ENCODE data around the gene CPOX. TPM values are rescaled to one million over a fixed set of nuclear protein-coding genes. Genes with fewer than 3 reads are reported as not detected.

The CPOX gene
- total and polyA plus RNA-seq, 2 experiments from 2014 or later: 13.3 to 38.3 TPM

DNA sequence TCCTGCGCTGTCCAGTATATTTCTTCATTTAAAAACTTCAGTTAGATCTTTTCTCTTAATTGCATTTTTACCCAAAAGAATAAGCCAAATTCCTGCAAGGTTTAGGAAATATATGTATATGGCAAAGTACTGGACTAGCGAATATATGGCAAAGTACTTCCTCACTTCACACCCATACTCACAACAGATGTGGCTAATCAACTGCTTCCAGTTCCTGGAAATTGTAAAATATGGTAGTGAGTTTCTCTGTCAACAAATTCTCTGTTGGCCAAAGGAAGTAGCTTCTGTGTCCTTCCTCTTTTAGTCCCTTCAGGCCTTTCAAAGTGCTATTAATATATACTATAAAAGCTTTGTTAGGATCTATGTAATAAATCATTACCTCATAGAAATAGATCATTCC, 39.7 kb downstream of the CPOX start:
- ATAC-seq: no peak
- H3K27ac Mint-ChIP-seq: no peak overlapping the region
- no peaks in the 10 kb centered on the region for H3K36me3 Mint-ChIP-seq (ENCODE audit: low read depth)

More for the DNA sequence above, 39.7 kb downstream of the CPOX start:
- Histone ChIP-seq H4K20me1 (replicated peaks; ENCODE audit: insufficient read depth) (no peaks in the 10 kb centered on the region), H3K36me3 (ENCODE audit: insufficient read depth) (no peaks in the 10 kb centered on the region), H3K79me2 (replicated peaks; ENCODE audit: insufficient read depth) (no peaks in the 10 kb centered on the region), H3F3A (replicated peaks; ENCODE audit: low read depth) (no peaks in the 10 kb centered on the region), H3K4me2 (no peak overlapping the region), H2AFZ (no peak overlapping the region), H3K9me2 (ENCODE audit: insufficient read depth) (no peaks in the 10 kb centered on the region), H3K27me3 (ENCODE audit: insufficient read depth) (no peaks in the 10 kb centered on the region), H3K27ac (ENCODE audit: low read depth) (no peak overlapping the region), H3K4me3 (no peak overlapping the region), H3K4me1 (ENCODE audit: insufficient read depth) (no peaks in the 10 kb centered on the region)
- H3K9me3 Mint-ChIP-seq: no peaks in the 10 kb centered on the region
- TF ChIP-seq, protein P1, sequence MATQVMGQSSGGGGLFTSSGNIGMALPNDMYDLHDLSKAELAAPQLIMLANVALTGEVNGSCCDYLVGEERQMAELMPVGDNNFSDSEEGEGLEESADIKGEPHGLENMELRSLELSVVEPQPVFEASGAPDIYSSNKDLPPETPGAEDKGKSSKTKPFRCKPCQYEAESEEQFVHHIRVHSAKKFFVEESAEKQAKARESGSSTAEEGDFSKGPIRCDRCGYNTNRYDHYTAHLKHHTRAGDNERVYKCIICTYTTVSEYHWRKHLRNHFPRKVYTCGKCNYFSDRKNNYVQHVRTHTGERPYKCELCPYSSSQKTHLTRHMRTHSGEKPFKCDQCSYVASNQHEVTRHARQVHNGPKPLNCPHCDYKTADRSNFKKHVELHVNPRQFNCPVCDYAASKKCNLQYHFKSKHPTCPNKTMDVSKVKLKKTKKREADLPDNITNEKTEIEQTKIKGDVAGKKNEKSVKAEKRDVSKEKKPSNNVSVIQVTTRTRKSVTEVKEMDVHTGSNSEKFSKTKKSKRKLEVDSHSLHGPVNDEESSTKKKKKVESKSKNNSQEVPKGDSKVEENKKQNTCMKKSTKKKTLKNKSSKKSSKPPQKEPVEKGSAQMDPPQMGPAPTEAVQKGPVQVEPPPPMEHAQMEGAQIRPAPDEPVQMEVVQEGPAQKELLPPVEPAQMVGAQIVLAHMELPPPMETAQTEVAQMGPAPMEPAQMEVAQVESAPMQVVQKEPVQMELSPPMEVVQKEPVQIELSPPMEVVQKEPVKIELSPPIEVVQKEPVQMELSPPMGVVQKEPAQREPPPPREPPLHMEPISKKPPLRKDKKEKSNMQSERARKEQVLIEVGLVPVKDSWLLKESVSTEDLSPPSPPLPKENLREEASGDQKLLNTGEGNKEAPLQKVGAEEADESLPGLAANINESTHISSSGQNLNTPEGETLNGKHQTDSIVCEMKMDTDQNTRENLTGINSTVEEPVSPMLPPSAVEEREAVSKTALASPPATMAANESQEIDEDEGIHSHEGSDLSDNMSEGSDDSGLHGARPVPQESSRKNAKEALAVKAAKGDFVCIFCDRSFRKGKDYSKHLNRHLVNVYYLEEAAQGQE (IDR thresholded peaks at IDR 0.05; ENCODE audit: unreplicated experiment): no peak
- TF ChIP-seq ZNF114 (CRISPR knock-in tag; IDR thresholded peaks at IDR 0.05): no peak
- TF ChIP-seq NANOG (IDR thresholded peaks at IDR 0.05; ENCODE audit: borderline replicate concordance): no peak
- TF ChIP-seq ZNF331 (CRISPR knock-in tag; IDR thresholded peaks at IDR 0.05; ENCODE audit: low read depth): no peak
- TF ChIP-seq, protein P2, sequence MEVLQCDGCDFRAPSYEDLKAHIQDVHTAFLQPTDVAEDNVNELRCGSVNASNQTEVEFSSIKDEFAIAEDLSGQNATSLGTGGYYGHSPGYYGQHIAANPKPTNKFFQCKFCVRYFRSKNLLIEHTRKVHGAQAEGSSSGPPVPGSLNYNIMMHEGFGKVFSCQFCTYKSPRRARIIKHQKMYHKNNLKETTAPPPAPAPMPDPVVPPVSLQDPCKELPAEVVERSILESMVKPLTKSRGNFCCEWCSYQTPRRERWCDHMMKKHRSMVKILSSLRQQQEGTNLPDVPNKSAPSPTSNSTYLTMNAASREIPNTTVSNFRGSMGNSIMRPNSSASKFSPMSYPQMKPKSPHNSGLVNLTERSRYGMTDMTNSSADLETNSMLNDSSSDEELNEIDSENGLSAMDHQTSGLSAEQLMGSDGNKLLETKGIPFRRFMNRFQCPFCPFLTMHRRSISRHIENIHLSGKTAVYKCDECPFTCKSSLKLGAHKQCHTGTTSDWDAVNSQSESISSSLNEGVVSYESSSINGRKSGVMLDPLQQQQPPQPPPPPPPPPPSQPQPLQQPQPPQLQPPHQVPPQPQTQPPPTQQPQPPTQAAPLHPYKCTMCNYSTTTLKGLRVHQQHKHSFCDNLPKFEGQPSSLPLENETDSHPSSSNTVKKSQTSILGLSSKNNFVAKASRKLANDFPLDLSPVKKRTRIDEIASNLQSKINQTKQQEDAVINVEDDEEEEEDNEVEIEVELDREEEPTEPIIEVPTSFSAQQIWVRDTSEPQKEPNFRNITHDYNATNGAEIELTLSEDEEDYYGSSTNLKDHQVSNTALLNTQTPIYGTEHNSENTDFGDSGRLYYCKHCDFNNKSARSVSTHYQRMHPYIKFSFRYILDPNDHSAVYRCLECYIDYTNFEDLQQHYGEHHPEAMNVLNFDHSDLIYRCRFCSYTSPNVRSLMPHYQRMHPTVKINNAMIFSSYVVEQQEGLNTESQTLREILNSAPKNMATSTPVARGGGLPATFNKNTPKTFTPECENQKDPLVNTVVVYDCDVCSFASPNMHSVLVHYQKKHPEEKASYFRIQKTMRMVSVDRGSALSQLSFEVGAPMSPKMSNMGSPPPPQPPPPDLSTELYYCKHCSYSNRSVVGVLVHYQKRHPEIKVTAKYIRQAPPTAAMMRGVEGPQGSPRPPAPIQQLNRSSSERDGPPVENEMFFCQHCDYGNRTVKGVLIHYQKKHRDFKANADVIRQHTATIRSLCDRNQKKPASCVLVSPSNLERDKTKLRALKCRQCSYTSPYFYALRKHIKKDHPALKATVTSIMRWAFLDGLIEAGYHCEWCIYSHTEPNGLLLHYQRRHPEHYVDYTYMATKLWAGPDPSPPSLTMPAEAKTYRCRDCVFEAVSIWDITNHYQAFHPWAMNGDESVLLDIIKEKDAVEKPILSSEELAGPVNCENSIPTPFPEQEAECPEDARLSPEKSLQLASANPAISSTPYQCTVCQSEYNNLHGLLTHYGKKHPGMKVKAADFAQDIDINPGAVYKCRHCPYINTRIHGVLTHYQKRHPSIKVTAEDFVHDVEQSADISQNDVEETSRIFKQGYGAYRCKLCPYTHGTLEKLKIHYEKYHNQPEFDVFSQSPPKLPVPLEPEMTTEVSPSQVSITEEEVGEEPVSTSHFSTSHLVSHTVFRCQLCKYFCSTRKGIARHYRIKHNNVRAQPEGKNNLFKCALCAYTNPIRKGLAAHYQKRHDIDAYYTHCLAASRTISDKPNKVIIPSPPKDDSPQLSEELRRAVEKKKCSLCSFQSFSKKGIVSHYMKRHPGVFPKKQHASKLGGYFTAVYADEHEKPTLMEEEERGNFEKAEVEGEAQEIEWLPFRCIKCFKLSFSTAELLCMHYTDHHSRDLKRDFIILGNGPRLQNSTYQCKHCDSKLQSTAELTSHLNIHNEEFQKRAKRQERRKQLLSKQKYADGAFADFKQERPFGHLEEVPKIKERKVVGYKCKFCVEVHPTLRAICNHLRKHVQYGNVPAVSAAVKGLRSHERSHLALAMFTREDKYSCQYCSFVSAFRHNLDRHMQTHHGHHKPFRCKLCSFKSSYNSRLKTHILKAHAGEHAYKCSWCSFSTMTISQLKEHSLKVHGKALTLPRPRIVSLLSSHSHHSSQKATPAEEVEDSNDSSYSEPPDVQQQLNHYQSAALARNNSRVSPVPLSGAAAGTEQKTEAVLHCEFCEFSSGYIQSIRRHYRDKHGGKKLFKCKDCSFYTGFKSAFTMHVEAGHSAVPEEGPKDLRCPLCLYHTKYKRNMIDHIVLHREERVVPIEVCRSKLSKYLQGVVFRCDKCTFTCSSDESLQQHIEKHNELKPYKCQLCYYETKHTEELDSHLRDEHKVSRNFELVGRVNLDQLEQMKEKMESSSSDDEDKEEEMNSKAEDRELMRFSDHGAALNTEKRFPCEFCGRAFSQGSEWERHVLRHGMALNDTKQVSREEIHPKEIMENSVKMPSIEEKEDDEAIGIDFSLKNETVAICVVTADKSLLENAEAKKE (CRISPR knock-in tag; IDR thresholded peaks at IDR 0.05): no peak
- no peak for TF ChIP-seq CREB1 (CRISPR knock-in tag; IDR thresholded peaks at IDR 0.05; ENCODE audit: low read depth)
- TF ChIP-seq, protein P3, sequence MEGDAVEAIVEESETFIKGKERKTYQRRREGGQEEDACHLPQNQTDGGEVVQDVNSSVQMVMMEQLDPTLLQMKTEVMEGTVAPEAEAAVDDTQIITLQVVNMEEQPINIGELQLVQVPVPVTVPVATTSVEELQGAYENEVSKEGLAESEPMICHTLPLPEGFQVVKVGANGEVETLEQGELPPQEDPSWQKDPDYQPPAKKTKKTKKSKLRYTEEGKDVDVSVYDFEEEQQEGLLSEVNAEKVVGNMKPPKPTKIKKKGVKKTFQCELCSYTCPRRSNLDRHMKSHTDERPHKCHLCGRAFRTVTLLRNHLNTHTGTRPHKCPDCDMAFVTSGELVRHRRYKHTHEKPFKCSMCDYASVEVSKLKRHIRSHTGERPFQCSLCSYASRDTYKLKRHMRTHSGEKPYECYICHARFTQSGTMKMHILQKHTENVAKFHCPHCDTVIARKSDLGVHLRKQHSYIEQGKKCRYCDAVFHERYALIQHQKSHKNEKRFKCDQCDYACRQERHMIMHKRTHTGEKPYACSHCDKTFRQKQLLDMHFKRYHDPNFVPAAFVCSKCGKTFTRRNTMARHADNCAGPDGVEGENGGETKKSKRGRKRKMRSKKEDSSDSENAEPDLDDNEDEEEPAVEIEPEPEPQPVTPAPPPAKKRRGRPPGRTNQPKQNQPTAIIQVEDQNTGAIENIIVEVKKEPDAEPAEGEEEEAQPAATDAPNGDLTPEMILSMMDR (conservative IDR thresholded peaks at IDR 0.05; ENCODE audit: low read depth in 2 of 2): no peak
- no peak for TF ChIP-seq POLR2AphosphoS5 (IDR thresholded peaks at IDR 0.05; ENCODE audit: low read depth)
- TF ChIP-seq EZH2 (IDR thresholded peaks at IDR 0.05; ENCODE audit: low read depth, unreplicated experiment): no peak
- no peak for TF ChIP-seq JUNB (IDR thresholded peaks at IDR 0.05; ENCODE audit: unreplicated experiment)
- TF ChIP-seq, protein P4, sequence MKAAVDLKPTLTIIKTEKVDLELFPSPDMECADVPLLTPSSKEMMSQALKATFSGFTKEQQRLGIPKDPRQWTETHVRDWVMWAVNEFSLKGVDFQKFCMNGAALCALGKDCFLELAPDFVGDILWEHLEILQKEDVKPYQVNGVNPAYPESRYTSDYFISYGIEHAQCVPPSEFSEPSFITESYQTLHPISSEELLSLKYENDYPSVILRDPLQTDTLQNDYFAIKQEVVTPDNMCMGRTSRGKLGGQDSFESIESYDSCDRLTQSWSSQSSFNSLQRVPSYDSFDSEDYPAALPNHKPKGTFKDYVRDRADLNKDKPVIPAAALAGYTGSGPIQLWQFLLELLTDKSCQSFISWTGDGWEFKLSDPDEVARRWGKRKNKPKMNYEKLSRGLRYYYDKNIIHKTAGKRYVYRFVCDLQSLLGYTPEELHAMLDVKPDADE (IDR thresholded peaks at IDR 0.05): no peak
- TF ChIP-seq STAT1 (IDR thresholded peaks at IDR 0.05; ENCODE audit: unreplicated experiment): no peak
- no peak for TF ChIP-seq EZH2phosphoT487 (IDR thresholded peaks at IDR 0.05; ENCODE audit: unreplicated experiment)
- H3K4me3 Mint-ChIP-seq: no peak overlapping the region
- H3K27me3 Mint-ChIP-seq (ENCODE audit: insufficient read depth, low read depth, poor library complexity): no peaks in the 10 kb centered on the region
- DNase-seq (ENCODE audit: low spot score): no peak
- H3K4me1 Mint-ChIP-seq: peaks cover 3% of the 10 kb centered on the region; the same call in 1 of the 3 replicates

All from GM23338 (cell line).